Lower leg skin (tissue), 4 donors: ENCODE measurements around the gene SLC25A23. TPM values are rescaled to one million over a fixed set of nuclear protein-coding genes. Genes with fewer than 3 reads are reported as not detected.

ENCODE experiments used
- DNase-seq, 2 donors: peaks; one replicate each; pipeline ENCODE4 v3.0.0-alpha.2; 2019; ENCODE audit warnings: low spot score in 2 of 2
- H3K4me3 ChIP-seq: fragments of 200-600 bp; sonication (generic); 2 replicates; pipeline ENCODE4 v1.5.1; 2017; ENCODE audit warnings: mild to moderate bottlenecking, low read depth; ENCODE audit not compliant: poor library complexity, severe bottlenecking
- POLR2A ChIP-seq, 2 donors: fragments of 450-650 bp; IDR thresholded peaks; one replicate each; pipeline ENCODE4 v1.6.1; 2016 to 2017; ENCODE audit warnings: antibody characterized with exemption in 2 of 2, mild to moderate bottlenecking in 1 of 2, moderate library complexity in 1 of 2
- WGBS, 2 donors: methylation state at CpG; one replicate each; pipeline ENCODE4 v1.1.5; 2018; 5-methylcytosine and 5-hydroxymethylcytosine counted together
- intact Hi-C: fragments of 100-400 bp; cut with DNase I; formaldehyde crosslinking; loops from one replicate; pipeline ENCODE4 v1.15.0; 2023; ENCODE audit warnings: low total_unique reads
- total RNA-seq, 4 donors: library from RNA; depleted of rRNA; stranded (reverse); fragments of >200 nt; gene quantifications; one replicate each; pipeline ENCODE4 v1.1.0, GENCODE V29; 2016
- TF ChIP-seq, protein P1 (sequence below), 3 donors: fragments of 450-650 bp; IDR thresholded peaks; one replicate each; pipeline ENCODE4 v1.5.1; 2016; ENCODE audit warnings: antibody characterized with exemption in 3 of 3, mild to moderate bottlenecking in 3 of 3, moderate library complexity in 2 of 3

SLC25A23 gene
- total RNA-seq, 4 donors from 2014 or later: 60.9 to 102 (median 76.0) TPM

DNA sequence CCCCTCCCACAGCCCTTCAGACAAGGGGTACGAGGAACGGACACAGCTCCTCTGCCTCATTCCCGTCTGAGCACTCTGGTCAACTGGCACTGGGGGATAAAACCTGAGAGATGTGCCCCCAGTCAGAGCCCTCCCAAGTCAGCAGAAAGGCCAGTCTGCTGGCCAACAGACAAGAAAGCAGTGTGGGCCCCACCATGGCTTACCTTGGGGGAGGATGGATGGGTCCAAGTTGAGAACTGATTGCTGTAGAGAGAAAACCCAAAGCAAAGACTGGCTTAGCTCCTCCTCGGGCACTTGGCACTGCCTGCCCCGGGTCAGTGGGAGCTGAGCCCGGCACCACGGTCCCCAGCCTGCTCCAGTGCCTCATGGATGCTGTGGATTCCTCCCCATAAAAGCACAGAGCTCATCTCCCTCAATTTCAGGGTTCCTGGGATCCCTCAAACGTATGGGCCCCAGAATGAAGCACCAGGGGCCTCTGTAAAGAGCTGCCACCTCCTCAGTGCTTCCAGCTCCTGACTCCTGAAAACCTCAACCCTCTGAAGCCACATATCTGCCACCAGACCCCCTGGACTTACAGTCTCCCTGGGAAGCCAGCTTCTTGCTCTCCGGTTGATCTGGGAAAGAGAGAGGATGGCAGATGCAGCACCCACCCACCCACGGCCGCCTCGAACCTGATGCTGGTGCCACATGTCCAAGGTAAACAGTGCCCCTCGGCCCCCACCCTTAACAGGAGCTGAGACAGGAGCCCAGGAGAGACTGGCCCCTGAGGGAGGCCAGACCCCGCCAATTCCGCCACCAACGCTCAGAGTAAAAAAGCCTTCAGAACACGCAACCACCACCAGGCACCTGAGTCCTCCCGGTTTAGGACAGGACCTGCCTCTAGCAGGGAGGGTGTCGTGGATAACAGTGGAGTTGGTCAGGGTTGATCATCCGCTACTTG lies 38.2 kb downstream of the SLC25A23 start:
- 77% methylated on average over 19 to 20 of the region's 20 CpGs for WGBS, 2 donors
- DNase-seq: no peak
- intact Hi-C loops: no loop called here
- no peak for TF ChIP-seq POLR2A (IDR thresholded peaks at IDR 0.05)
- TF ChIP-seq, protein P1, sequence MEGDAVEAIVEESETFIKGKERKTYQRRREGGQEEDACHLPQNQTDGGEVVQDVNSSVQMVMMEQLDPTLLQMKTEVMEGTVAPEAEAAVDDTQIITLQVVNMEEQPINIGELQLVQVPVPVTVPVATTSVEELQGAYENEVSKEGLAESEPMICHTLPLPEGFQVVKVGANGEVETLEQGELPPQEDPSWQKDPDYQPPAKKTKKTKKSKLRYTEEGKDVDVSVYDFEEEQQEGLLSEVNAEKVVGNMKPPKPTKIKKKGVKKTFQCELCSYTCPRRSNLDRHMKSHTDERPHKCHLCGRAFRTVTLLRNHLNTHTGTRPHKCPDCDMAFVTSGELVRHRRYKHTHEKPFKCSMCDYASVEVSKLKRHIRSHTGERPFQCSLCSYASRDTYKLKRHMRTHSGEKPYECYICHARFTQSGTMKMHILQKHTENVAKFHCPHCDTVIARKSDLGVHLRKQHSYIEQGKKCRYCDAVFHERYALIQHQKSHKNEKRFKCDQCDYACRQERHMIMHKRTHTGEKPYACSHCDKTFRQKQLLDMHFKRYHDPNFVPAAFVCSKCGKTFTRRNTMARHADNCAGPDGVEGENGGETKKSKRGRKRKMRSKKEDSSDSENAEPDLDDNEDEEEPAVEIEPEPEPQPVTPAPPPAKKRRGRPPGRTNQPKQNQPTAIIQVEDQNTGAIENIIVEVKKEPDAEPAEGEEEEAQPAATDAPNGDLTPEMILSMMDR (IDR thresholded peaks at IDR 0.05): no peak
- H3K4me3 ChIP-seq: no peak overlapping the region

GRCh38 chr19:6418562-6418932 lies 41.0 kb downstream of the SLC25A23 start:
- H3K4me3 ChIP-seq: no peak overlapping the region
- intact Hi-C loops: no loop called here
- WGBS, 2 donors: 93% methylated on average over 19 of the region's 19 CpGs
- no peak for DNase-seq
- TF ChIP-seq POLR2A (IDR thresholded peaks at IDR 0.05): no peak
- TF ChIP-seq, protein P1 (IDR thresholded peaks at IDR 0.05): no peak

DNA sequence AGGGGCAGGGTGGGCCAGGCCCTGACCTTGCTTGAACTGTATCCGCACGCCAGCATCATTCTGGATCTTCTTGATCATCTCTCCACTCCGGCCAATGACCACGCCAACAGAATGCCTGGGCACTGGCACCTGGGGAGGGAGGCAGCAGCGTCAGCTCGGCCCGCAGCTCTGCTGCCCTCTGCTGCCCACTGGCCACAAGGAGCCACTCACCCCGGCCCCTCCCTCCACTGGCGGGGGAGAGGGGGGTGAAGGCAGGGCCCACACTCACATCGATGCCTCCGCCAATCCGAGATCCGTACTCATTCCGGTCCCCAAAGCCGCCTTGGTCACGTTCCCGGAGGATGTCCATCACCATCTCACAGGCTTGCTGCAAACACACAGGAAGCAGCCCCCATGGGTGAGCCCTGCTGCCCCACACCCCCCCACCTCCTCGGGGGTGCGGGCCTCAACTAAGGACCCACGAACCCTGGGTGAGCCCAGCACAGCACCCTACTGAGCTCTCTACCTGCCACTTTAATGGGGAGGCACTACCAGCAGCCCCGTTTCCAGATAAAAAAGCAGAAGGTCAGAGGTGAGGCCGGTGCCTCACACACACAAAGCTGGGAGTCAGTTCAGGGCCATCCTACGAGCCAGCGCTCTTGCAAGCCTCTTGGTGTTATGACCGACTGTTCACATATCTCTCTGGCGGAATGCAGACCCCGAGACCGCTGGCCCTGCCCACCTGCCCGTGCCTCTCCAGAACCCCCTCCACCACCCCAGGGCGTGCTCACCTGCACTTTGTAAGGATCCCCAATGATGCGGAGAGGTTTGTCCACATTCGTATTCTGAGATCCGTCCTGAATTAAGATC lies 41.7 kb downstream of the SLC25A23 start:
- TF ChIP-seq POLR2A (IDR thresholded peaks at IDR 0.05): no peak
- TF ChIP-seq, protein P1 (IDR thresholded peaks at IDR 0.05): no peak
- no peak for DNase-seq
- 79 to 80% methylated on average over 31 to 32 of the region's 33 CpGs for whole genome bisulfite sequencing, 2 donors
- H3K4me3 ChIP-seq: no peak overlapping the region
- intact Hi-C loops: no loop called here

- DNase-seq: no peak
- 88 to 91% methylated on average over 24 to 29 of the region's 29 CpGs for WGBS, 2 donors
- H3K4me3 ChIP-seq: no peak overlapping the region
- no peak for TF ChIP-seq POLR2A (IDR thresholded peaks at IDR 0.05)
- TF ChIP-seq, protein P1 (IDR thresholded peaks at IDR 0.05): no peak
- intact Hi-C loops: no loop called here
Measured at GRCh38 chr19:6416658-6417405, 42.8 kb downstream of the SLC25A23 start.

GRCh38 chr19:6415591-6416190 lies 43.9 kb downstream of the SLC25A23 start:
- WGBS, 2 donors: 92 to 94% methylated on average over 31 to 32 of the region's 32 CpGs

More at GRCh38 chr19:6415591-6416190, 43.9 kb downstream of the SLC25A23 start:
- H3K4me3 ChIP-seq: no peak overlapping the region
- DNase-seq: no peak
- no peak for TF ChIP-seq POLR2A (IDR thresholded peaks at IDR 0.05)
- TF ChIP-seq, protein P1 (IDR thresholded peaks at IDR 0.05): no peak
- intact Hi-C loops: no loop called here
